IMR-90 (cell line): Measurements from ENCODE around the gene CDX1. TPM values are rescaled to one million over a fixed set of nuclear protein-coding genes. Genes with fewer than 3 reads are reported as not detected.

Source experiments
- ATAC-seq: fragments of 200-7000 bp; cut with Tn5 transposase; 2 replicates; pipeline ENCODE4 v1.9.1; 2020; ENCODE audit warnings: low read depth, mild to moderate bottlenecking, moderate library complexity
- BruUV-seq: library from RNA; stranded (reverse); fragments of 400-500 nt; replicated peaks from 2 replicates; lab custom pipeline; 2021; lab: Mats Ljungman, UMichigan
- CTCF ChIA-PET: fragments of 300-600 bp; formaldehyde crosslinking; extraction: SDS; loops from one replicate; lab custom pipeline; 2021; ENCODE audit warnings: antibody characterized with exemption; lab: Yijun Ruan, JAX
- POLR2A ChIA-PET: fragments of 300-600 bp; sonication (Branson Sonifier 250); formaldehyde crosslinking; loops from one replicate; lab custom pipeline; 2022; ENCODE audit warnings: antibody characterized with exemption; ENCODE audit not compliant: unreplicated experiment; lab: Charles Lee
- DNase-seq: peaks from one replicate; pipeline ENCODE4 v3.0.0; 2013
- H2AFZ ChIP-seq: replicated peaks from 2 replicates; pipeline ENCODE3; 2013; ENCODE audit warnings: low read length, mild to moderate bottlenecking; ENCODE audit not compliant: poor library complexity
- H2AK5ac ChIP-seq: 2 replicates; pipeline ENCODE4 v1.6.1; 2013; ENCODE audit warnings: low read depth, low read length, inconsistent platforms
- H2AK9ac ChIP-seq: replicated peaks from 2 replicates; pipeline ENCODE3; 2013; ENCODE audit warnings: mild to moderate bottlenecking, low read depth, low read length, moderate library complexity; ENCODE audit not compliant: poor library complexity
- H2BK120ac ChIP-seq: 2 replicates; pipeline ENCODE4 v1.6.1; 2013; ENCODE audit warnings: low read depth, low read length, inconsistent platforms
- H2BK15ac ChIP-seq: 3 replicates; pipeline ENCODE4 v1.6.1; 2013; ENCODE audit warnings: low read depth, low read length, inconsistent platforms
- H2BK20ac ChIP-seq: 2 replicates; pipeline ENCODE4 v1.6.1; 2013; ENCODE audit warnings: low read depth, mild to moderate bottlenecking, inconsistent platforms, low read length, moderate library complexity
- H2BK5ac ChIP-seq: 2 replicates; pipeline ENCODE4 v1.6.1; 2013; ENCODE audit warnings: mild to moderate bottlenecking, low read depth, low read length, inconsistent platforms; ENCODE audit not compliant: poor library complexity, severe bottlenecking
- H3K14ac ChIP-seq: replicated peaks from 2 replicates; pipeline ENCODE4 v1.6.1; 2013; ENCODE audit warnings: low read depth, low read length, inconsistent platforms
- H3K18ac ChIP-seq: 2 replicates; pipeline ENCODE4 v1.6.1; 2013; ENCODE audit warnings: low read depth, low read length, control low read depth
- H3K23ac ChIP-seq: 2 replicates; pipeline ENCODE4 v1.6.1; 2013; ENCODE audit warnings: low read depth, low read length, inconsistent platforms
- H3K27ac ChIP-seq: 2 replicates; pipeline ENCODE4 v1.5.1; 2013; ENCODE audit warnings: mild to moderate bottlenecking, control low read depth, low read length; ENCODE audit not compliant: insufficient read depth
- H3K27me3 ChIP-seq: 2 replicates; pipeline ENCODE4 v1.6.1; 2013; ENCODE audit warnings: low read length; ENCODE audit not compliant: control insufficient read depth, insufficient read depth
- H3K36me3 ChIP-seq: 2 replicates; pipeline ENCODE4 v1.6.1; 2013; ENCODE audit warnings: low read length, mixed read lengths; ENCODE audit not compliant: control insufficient read depth, insufficient read depth
- H3K4ac ChIP-seq: 2 replicates; pipeline ENCODE4 v1.6.1; 2013; ENCODE audit warnings: low read depth, low read length, inconsistent platforms
- H3K4me1 ChIP-seq: 2 replicates; pipeline ENCODE4 v1.6.1; 2013; ENCODE audit warnings: low read length, mixed read lengths; ENCODE audit not compliant: control insufficient read depth, insufficient read depth
- H3K4me2 ChIP-seq: 2 replicates; pipeline ENCODE4 v1.6.1; 2013; ENCODE audit warnings: low read depth, mild to moderate bottlenecking, control low read depth, low read length, moderate library complexity
- H3K4me3 ChIP-seq: 2 replicates; pipeline ENCODE4 v1.5.1; 2013; ENCODE audit warnings: low read depth, mild to moderate bottlenecking, control low read depth, low read length, moderate library complexity; ENCODE audit not compliant: insufficient read depth
- H3K56ac ChIP-seq: 2 replicates; pipeline ENCODE4 v1.6.1; 2013; ENCODE audit warnings: low read length, inconsistent platforms; ENCODE audit not compliant: insufficient read depth; ENCODE audit errors: extremely low read depth
- H3K79me1 ChIP-seq, 2 experiments: 2 replicates each; pipeline ENCODE4 v1.6.1; 2013; ENCODE audit warnings: low read length in 2 of 2, inconsistent platforms in 1 of 2, low read depth in 1 of 2
- H3K9ac ChIP-seq: 2 replicates; pipeline ENCODE4 v1.6.1; 2013; ENCODE audit warnings: low read depth, low read length, control low read depth
- H3K9me1 ChIP-seq: 2 replicates; pipeline ENCODE4 v1.6.1; 2013; ENCODE audit warnings: low read length, inconsistent platforms; ENCODE audit not compliant: insufficient read depth
- H3K9me3 ChIP-seq: 2 replicates; pipeline ENCODE4 v1.6.1; 2013; ENCODE audit warnings: low read length; ENCODE audit not compliant: control insufficient read depth, insufficient read depth
- H4K20me1 ChIP-seq: 2 replicates; pipeline ENCODE4 v1.6.1; 2013; ENCODE audit warnings: low read length, inconsistent platforms; ENCODE audit not compliant: insufficient read depth
- H4K5ac ChIP-seq: 2 replicates; pipeline ENCODE4 v1.6.1; 2013; ENCODE audit warnings: mild to moderate bottlenecking, low read depth, low read length, control low read depth
- H4K8ac ChIP-seq, 2 experiments: 2 replicates each; pipeline ENCODE4 v1.6.1; 2013; ENCODE audit warnings: low read depth in 2 of 2, low read length in 2 of 2, control low read depth in 1 of 2, inconsistent platforms in 1 of 2
- H4K91ac ChIP-seq: 2 replicates; pipeline ENCODE4 v1.6.1; 2013; ENCODE audit warnings: low read depth, low read length, inconsistent platforms; ENCODE audit not compliant: insufficient read depth
- RFX5 ChIP-seq: IDR thresholded peaks from 2 replicates; pipeline ENCODE4 v1.8.0; 2012; ENCODE audit warnings: low read depth, mild to moderate bottlenecking, low read length, moderate library complexity
- WGBS, 2 experiments: methylation state at CpG; one replicate each; pipeline versions ENCODE4 v1.1.5 to v1.1.7; 2013; ENCODE audit warnings: missing lambda C conversion rate in 2 of 2; ENCODE audit not compliant: insufficient read length in 1 of 2; ENCODE audit errors: extremely low coverage in 2 of 2; 5-methylcytosine and 5-hydroxymethylcytosine counted together
- dilution Hi-C: fragments of 300-500 bp; cut with HindIII; formaldehyde crosslinking; loops from one replicate; pipeline ENCODE4 v1.14.3; 2018; ENCODE audit warnings: low sequenced_read_pairs; ENCODE audit not compliant: unreplicated experiment
- in situ Hi-C: fragments of 300-500 bp; cut with MboI; formaldehyde crosslinking; loops from 3 replicates; pipeline ENCODE4 v1.14.3; 2019; ENCODE audit warnings: low sequenced_read_pairs, inconsistent platforms, mixed read lengths
- intact Hi-C: fragments of 100-400 bp; cut with micrococcal nuclease; formaldehyde crosslinking; loops from 2 replicates; pipeline ENCODE4 v1.10.0; 2022
- polyA plus RNA-seq, 3 experiments: library from polyadenylated mRNA; depleted of rRNA; stranded (reverse); fragments of >200 nt; gene quantifications; 2 replicates each; pipeline ENCODE4 v1.2.3, GENCODE V29; 2012; ENCODE audit warnings: low replicate concordance in 1 of 3
- total RNA-seq: library from RNA; depleted of rRNA; stranded (reverse); fragments of >200 nt; gene quantifications from 2 replicates; pipeline ENCODE4 v1.2.3, GENCODE V29; 2012
- TF ChIP-seq, protein P1 (sequence below): fragments of 150-350 bp; IDR thresholded peaks from 2 replicates; pipeline ENCODE4 v1.6.1; 2016; ENCODE audit warnings: low read depth, mild to moderate bottlenecking, low read length, moderate library complexity, borderline replicate concordance

Gene CDX1
- total and polyA plus RNA-seq, 2 of the 4 experiments (the other 2 are of a cell fraction), result 0.18 to 0.24 TPM

DNA sequence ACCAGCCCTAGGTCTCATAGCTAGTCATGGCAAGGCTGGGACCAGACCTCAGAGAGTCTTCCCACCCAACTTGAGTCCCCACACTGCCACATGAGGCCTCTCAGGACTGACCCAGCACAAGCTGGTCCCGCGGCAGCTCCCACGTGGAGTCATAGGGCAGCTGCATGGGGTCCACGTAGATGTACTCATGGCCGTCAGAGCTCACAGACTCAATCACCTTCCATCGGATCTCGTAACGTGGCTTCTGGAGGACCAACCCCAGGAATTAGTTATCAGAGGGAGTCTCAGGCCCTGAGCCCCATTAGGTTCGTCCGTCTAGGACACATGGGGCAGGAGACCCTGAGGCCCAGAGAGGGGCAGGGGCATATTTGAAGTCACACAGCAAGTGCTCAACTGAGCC is 41.2 kb upstream of the CDX1 start:
- H2BK20ac ChIP-seq, result no peak overlapping the region
- no peak for ATAC-seq
- H2BK5ac ChIP-seq, result no peak overlapping the region
- H4K20me1 ChIP-seq, result no peaks in the 10 kb centered on the region
- dilution Hi-C loops, result no loop called here
- DNase-seq, result no peak
- H3K56ac ChIP-seq, result no peak overlapping the region
- no peak overlapping the region for H2BK15ac ChIP-seq
- H4K5ac ChIP-seq, result no peak overlapping the region
- intact Hi-C loops, result no loop called here
- no peak overlapping the region for H2AK5ac ChIP-seq
- no peak overlapping the region for H3K18ac ChIP-seq
- H3K79me1 ChIP-seq, result peaks cover 36 to 72% of the 10 kb centered on the region in 2 experiments
- in situ Hi-C loops, result loop anchor here (5.0 kb wide), 1 partner anchor 87 kb away; no protein-coding TSS in a partner anchor
- H3K23ac ChIP-seq, result no peak overlapping the region
- POLR2A ChIA-PET, result no interaction called here
- H4K91ac ChIP-seq, result no peak overlapping the region
- peak overlapping the region; percentile 16 for H2AK9ac ChIP-seq
- H3K9me1 ChIP-seq, result no peaks in the 10 kb centered on the region; the same call in 1 of the 2 replicates
- H3K9ac ChIP-seq, result no peak overlapping the region
- no peak overlapping the region for H3K4ac ChIP-seq
- H3K36me3 ChIP-seq, result peaks cover 92% of the 10 kb centered on the region
- H3K9me3 ChIP-seq, result no peaks in the 10 kb centered on the region
- no TSS peak for BruUV-seq
- TF ChIP-seq, protein P1, sequence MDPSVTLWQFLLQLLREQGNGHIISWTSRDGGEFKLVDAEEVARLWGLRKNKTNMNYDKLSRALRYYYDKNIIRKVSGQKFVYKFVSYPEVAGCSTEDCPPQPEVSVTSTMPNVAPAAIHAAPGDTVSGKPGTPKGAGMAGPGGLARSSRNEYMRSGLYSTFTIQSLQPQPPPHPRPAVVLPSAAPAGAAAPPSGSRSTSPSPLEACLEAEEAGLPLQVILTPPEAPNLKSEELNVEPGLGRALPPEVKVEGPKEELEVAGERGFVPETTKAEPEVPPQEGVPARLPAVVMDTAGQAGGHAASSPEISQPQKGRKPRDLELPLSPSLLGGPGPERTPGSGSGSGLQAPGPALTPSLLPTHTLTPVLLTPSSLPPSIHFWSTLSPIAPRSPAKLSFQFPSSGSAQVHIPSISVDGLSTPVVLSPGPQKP, result no peak
- TF ChIP-seq RFX5, result no peak
- WGBS, 2 experiments, result 99% methylated on average over 9 of the region's 10 CpGs; no CpG with 5 or more reads in 1 of the 2 experiments
- H3K4me1 ChIP-seq, result peaks cover 6% of the 10 kb centered on the region; the same call in 1 of the 2 replicates
- no peak overlapping the region for H3K27ac ChIP-seq
- no peak overlapping the region for H2AFZ ChIP-seq
- H4K8ac ChIP-seq, result no peak overlapping the region
- H2BK120ac ChIP-seq, result no peak overlapping the region
- H3K4me2 ChIP-seq, result no peak overlapping the region
- H3K27me3 ChIP-seq, result no peaks in the 10 kb centered on the region
- H3K14ac ChIP-seq, result no peak overlapping the region
- CTCF ChIA-PET, result no interaction called here
- H3K4me3 ChIP-seq, result no peak overlapping the region
